K562 (cell line): ENCODE data around the gene CD4. TPM values are rescaled to one million over a fixed set of nuclear protein-coding genes. Genes with fewer than 3 reads are reported as not detected.
A peak's percentile ranks its signal among the peaks of the same experiment; 100 is the strongest.

Experiments used
- ARID2 ChIP-seq: fragments of 450-650 bp; IDR thresholded peaks from 2 replicates; pipeline ENCODE4 v1.6.1; 2017; ENCODE audit warnings: antibody characterized with exemption, mild to moderate bottlenecking
- C11orf30 ChIP-seq: fragments of 450-650 bp; IDR thresholded peaks from 2 replicates; pipeline ENCODE4 v1.6.1; 2016; ENCODE audit warnings: low read depth, mild to moderate bottlenecking
- CBX1 ChIP-seq: sonication (generic); IDR thresholded peaks from 2 replicates; pipeline ENCODE4 v1.6.1; 2016; ENCODE audit warnings: antibody characterized with exemption, low read depth, mild to moderate bottlenecking
- CBX5 ChIP-seq: IDR thresholded peaks from 2 replicates; pipeline ENCODE4 v1.6.1; 2014; ENCODE audit warnings: low read depth, borderline replicate concordance
- E2F6 ChIP-seq, 2 experiments: IDR thresholded peaks; 2 replicates each; pipeline ENCODE4 v1.6.1; 2011; ENCODE audit warnings: borderline replicate concordance in 1 of 2, control low read depth in 1 of 2, low read depth in 1 of 2, low read length in 1 of 2, mild to moderate bottlenecking in 1 of 2, mixed read lengths in 1 of 2, moderate library complexity in 1 of 2; ENCODE audit not compliant: insufficient read depth in 1 of 2, insufficient read length in 1 of 2, poor library complexity in 1 of 2, severe bottlenecking in 1 of 2; ENCODE audit errors: extremely low read depth in 1 of 2
- FUS ChIP-seq: fragments of 200-400 bp; formaldehyde crosslinking; optimal IDR thresholded peaks from 2 replicates; pipeline ENCODE3; 2017; ENCODE audit warnings: low read depth, low read length
- HDAC8 ChIP-seq: fragments of 450-650 bp; IDR thresholded peaks from 2 replicates; pipeline ENCODE4 v1.6.1; 2016; ENCODE audit warnings: mild to moderate bottlenecking, missing genetic modification characterization, moderate library complexity, missing compliant biosample characterization
- MAFK ChIP-seq: IDR thresholded peaks from 2 replicates; pipeline ENCODE4 v1.6.1; 2011; ENCODE audit warnings: low read length, improper control_type of control experiment
- MBD2 ChIP-seq: sonication (generic); IDR thresholded peaks from 2 replicates; pipeline ENCODE4 v1.6.1; 2016; ENCODE audit warnings: low read depth, borderline replicate concordance
- MEF2D ChIP-seq: conservative IDR thresholded peaks from 2 replicates; pipeline ENCODE4 v1.6.1; 2016; ENCODE audit warnings: low read depth, missing genetic modification characterization, missing compliant biosample characterization
- MTA1 ChIP-seq: fragments of 450-650 bp; IDR thresholded peaks from 2 replicates; pipeline ENCODE4 v1.6.1; 2017; ENCODE audit warnings: borderline replicate concordance
- ZNF140 ChIP-seq: fragments of 250-450 bp; sonication (Bioruptor Pico); IDR thresholded peaks from 2 replicates; pipeline ENCODE4 v1.8.0; 2021; ENCODE audit warnings: moderate library complexity, mild to moderate bottlenecking, inconsistent platforms
- ZNF165 ChIP-seq: fragments of 250-450 bp; sonication (Bioruptor Pico); IDR thresholded peaks from 2 replicates; pipeline ENCODE4 v1.4.0; 2020; ENCODE audit warnings: borderline replicate concordance
- ZNF217 ChIP-seq: sonication (generic); formaldehyde crosslinking; IDR thresholded peaks from 2 replicates; pipeline ENCODE4 v1.8.0; 2022; ENCODE audit warnings: mild to moderate bottlenecking, missing genetic modification reagents
- ZNF384 ChIP-seq: IDR thresholded peaks from 2 replicates; pipeline ENCODE4 v1.6.1; 2012; ENCODE audit warnings: low read depth, low read length, improper control_type of control experiment
- ZNF609 ChIP-seq: sonication (generic); formaldehyde crosslinking; IDR thresholded peaks from 2 replicates; pipeline ENCODE4 v1.8.1; 2023; ENCODE audit warnings: missing genetic modification reagents, mild to moderate bottlenecking, borderline replicate concordance
- ZNF655 ChIP-seq: fragments of 250-450 bp; sonication (Bioruptor Pico); IDR thresholded peaks from 2 replicates; pipeline ENCODE4 v1.5.0; 2021
- polyA plus RNA-seq, 8 experiments: library from polyadenylated mRNA; depleted of rRNA in 4 of 8; stranded (reverse) in 5 of 8; unstranded in 3 of 8; fragments of >200 nt; fragmentation: Nextera tagmentation in 2 of 8; fragmentation: Illumina TruSeq in 1 of 8; extraction: Ambion mirVana in 2 of 8; extraction: Trizol in 1 of 8; gene quantifications; 2 replicates each; pipeline versions ENCODE4 v1.2.1 to v1.2.3, GENCODE V29; 2011 to 2014; ENCODE audit warnings: inconsistent platforms in 1 of 8, missing spikeins in 1 of 8
- total RNA-seq, 7 experiments: library from RNA; depleted of rRNA in 6 of 7; stranded (reverse); fragments of >200 nt in 6 of 7; fragmentation: Illumina TruSeq in 2 of 7; extraction: Trizol in 2 of 7; gene quantifications; 2 replicates each; pipeline versions ENCODE4 v1.2.1 to v1.2.3, GENCODE V29; 2011 to 2021; ENCODE audit warnings: low replicate concordance in 1 of 7

The CD4 gene
- total and polyA plus RNA-seq, 9 of the 15 experiments (the other 6 are each of a cell fraction or from before 2014, with no cell fraction given) = 0.06 to 0.27 (median 0.09) TPM; not detected in 5

DNA sequence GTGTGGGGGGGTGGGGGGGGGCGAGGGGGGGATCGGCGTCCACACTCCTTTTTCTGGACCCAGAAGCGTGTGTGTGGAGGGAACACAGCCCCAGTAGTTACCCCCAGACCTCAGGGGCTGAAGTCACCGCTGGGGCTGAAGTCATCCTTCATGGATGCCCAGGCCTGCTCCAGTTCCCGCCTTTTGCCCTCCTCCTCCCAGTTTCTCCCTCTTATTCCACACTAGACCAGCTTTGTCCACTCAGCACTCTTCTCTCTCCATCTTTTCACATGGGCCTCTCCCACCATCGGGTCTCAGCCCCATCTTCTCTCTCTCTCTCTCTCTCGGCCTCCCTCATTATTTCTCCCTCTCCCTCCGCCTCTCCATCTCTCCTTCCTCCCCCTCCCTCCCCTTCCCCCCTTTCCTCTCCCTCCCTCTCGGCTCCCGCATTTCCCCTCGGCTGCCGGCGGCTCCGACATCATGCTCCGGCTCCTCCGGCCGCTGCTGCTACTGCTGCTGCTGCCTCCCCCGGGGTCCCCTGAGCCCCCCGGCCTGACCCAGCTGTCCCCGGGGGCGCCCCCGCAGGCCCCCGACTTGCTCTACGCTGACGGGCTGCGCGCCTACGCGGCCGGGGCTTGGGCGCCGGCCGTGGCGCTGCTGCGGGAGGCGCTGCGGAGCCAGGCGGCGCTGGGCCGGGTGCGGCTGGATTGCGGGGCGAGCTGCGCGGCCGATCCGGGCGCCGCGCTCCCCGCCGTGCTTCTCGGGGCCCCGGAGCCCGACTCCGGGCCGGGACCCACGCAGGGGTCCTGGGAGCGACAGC, 38.9 kb downstream of the CD4 start, which contains the start of gene P3H3 (continued):
- TF ChIP-seq ZNF140 (CRISPR knock-in tag) (no peak), HDAC8 (no peak), ZNF384 (no peak), MAFK (0 out of 2 replicates have a peak, but pooled peaks have one; percentile 14), MEF2D (no peak), MTA1 (peak; percentile 17; the same call in 1 of the 2 replicates), CBX5 (no peak), ZNF655 (CRISPR knock-in tag) (no peak), ARID2 (no peak), ZNF609 (no peak), FUS (no peak), ZNF165 (no peak), CBX1 (no peak), E2F6 (IDR thresholded peaks at IDR 0.05; ENCODE audit: borderline replicate concordance in 1 of 2, extremely low read depth in 1 of 2, insufficient read depth in 1 of 2, insufficient read length in 1 of 2, low read depth in 1 of 2, low read length in 1 of 2, poor library complexity in 1 of 2, severe bottlenecking in 1 of 2) (peak in 1 of 2 experiments; percentile 43), C11orf30 (peak; percentile 80), ZNF217 (CRISPR knock-in tag) (no peak), MBD2 (no peak)
